Mesenteric fat pad (tissue), 1 donor: ENCODE results near the gene HNRNPA0. TPM values are rescaled to one million over a fixed set of nuclear protein-coding genes. Genes with fewer than 3 reads are reported as not detected.

ENCODE experiments used
- total RNA-seq: library from RNA; stranded (reverse); fragmentation: NEBNext Ultra II Directional; extraction: Animal tissue kit (Norgen Biotek cat#: 25700); gene quantifications from one replicate; pipeline ENCODE4 v1.2.1, GENCODE V29; 2021
- donor health status: DM: yes; HTN: yes; CAD: no.

Gene HNRNPA0
- total RNA-seq, 1 donor from 2014 or later, result 24.3 TPM

Other genes with a start within 250 kb of the HNRNPA0 start
- 3.5 TPM for gene KLHL3, start 18.3 kb downstream of the HNRNPA0 start, total RNA-seq
- gene MYOT, start 113.5 kb upstream of the HNRNPA0 start, total RNA-seq, result 0.64 TPM
- not detected for gene PKD2L2, start 135.1 kb upstream of the HNRNPA0 start, total RNA-seq